Activated T-cell treated with anti-CD3 and anti-CD28 coated beads for 1 hour (primary cell): ENCODE data around the gene PCDH11X.
"Not testable (repeated sequence)": the region's sequence is repeated elsewhere in the genome, so short reads cannot be mapped to it uniquely, and the experiment has no call there.

Source experiments
- DNase-seq: peaks from one replicate; pipeline ENCODE4 v3.0.0-alpha.2; 2020; ENCODE audit warnings: low read depth

Gene PCDH11X

GRCh38 chrX:91779135-91779534 lies at the start of gene PCDH11X:
Gene PCDH11X, plus strand, starts transcription at chrX:91779375. Its CDS starts 56,130 bp downstream, at chrX:91835505.
- not testable (repeated sequence) for DNase-seq

DNA sequence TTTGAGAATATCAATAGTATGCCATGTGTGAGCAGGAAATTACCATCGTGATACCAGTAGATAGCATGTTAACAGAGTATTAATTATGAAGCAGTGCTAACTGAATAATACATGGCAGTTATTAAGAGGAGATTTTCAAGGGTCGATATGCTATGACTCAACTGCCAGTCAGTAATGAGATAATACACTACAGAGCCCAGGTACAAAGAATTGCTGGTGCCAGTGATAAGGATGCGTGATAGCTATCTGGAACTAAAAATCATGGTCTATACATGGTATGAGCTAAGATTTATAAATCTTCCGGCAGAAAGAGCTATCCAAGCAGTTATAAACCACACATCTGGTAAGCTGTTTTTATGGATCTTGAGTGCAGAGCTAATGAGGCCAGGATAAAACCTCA lies 31.7 kb upstream of the PCDH11X start:
- not testable (repeated sequence) for DNase-seq

GRCh38 chrX:91753022-91753421 lies 26.2 kb upstream of the PCDH11X start:
- not testable (repeated sequence) for DNase-seq

GRCh38 chrX:91770619-91771488 lies 8.3 kb upstream of the PCDH11X start:
- DNase-seq: not testable (repeated sequence)

GRCh38 chrX:91773943-91774342 lies 5.2 kb upstream of the PCDH11X start:
- not testable (repeated sequence) for DNase-seq

- DNase-seq: not testable (repeated sequence)
Measured at GRCh38 chrX:91780008-91780407, 833 bp downstream of the PCDH11X start.

GRCh38 chrX:91780698-91781097 lies 1.5 kb downstream of the PCDH11X start:
- DNase-seq: not testable (repeated sequence)

DNA sequence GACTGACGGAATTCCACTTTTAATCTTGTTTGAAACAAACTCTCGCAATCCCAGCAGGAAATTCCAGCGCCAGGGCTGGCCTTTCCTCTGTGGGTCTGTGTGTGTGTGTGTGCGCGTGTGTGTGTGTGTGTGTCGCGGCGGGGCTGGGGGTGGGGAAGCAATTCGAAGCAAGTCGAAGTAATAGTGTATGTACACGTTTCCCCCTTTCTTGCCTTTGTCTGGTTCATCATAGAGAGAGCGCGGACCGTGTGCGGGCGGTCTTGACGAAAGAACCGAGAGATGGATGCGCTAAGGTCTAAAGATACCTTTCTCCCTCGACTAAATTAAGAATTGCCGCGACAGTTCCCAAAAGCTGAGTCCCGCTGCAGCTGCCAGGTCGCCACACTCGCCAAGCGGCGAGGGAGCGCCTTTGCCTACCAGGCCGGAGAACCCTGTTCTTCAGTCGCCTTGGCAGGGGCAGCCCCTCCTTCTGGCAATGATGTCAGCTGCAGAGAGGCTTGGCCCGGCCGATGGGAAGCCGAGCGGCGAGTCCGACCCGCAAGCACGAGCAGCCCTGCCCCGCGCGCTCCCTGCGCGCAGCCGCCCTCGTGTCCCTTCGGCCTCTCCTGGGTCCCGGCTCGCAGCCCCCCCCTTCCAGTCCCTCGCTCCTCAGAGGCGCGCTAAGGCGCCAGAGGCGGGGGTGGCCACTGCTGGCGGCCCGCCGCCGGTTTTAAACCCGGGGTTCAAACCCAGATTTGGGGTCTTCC lies 2.6 kb downstream of the PCDH11X start:
- DNase-seq: not testable (repeated sequence)

- not testable (repeated sequence) for DNase-seq
Measured at GRCh38 chrX:91782825-91783224, 3.6 kb downstream of the PCDH11X start.

- DNase-seq: not testable (repeated sequence)
Measured at GRCh38 chrX:91817537-91817936, 38.4 kb downstream of the PCDH11X start.

DNA sequence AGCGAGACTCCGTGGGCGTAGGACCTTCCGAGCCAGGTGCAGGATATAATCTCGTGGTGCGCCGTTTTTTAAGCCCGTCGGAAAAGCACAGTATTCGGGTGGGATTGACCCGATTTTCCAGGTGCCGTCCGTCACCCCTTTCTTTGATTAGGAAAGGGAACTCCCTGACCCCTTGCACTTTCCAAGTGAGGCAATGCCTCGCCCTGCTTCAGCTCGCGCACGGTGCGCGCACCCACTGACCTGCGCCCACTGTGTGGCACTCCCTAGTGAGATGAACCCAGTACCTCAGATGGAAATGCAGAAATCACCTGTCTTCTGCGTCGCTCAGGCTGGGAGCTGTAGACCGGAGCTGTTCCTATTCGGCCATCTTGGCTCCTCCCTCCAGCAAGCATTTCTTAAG lies 46.1 kb downstream of the PCDH11X start:
- DNase-seq: not testable (repeated sequence)
